PC-3 (cell line): ENCODE measurements around the gene GADD45B. TPM values are rescaled to one million over a fixed set of nuclear protein-coding genes. Genes with fewer than 3 reads are reported as not detected.
A peak's percentile ranks its signal among the peaks of the same experiment; 100 is the strongest.

Source experiments
- ATAC-seq: fragments of 200-7000 bp; cut with Tn5 transposase; 2 replicates; pipeline ENCODE4 v1.9.1; 2020; ENCODE audit warnings: mild to moderate bottlenecking, moderate library complexity
- BruUV-seq: library from RNA; stranded (reverse); fragments of 400-500 nt; replicated peaks from 2 replicates; lab custom pipeline; 2021; lab: Mats Ljungman, UMichigan
- CTCF ChIA-PET: fragments of 300-600 bp; sonication (Branson Sonifier 250); formaldehyde crosslinking; loops from one replicate; lab custom pipeline; 2022; ENCODE audit warnings: antibody characterized with exemption; lab: Charles Lee
- POLR2A ChIA-PET: fragments of 300-600 bp; sonication (Branson Sonifier 250); formaldehyde crosslinking; loops from one replicate; lab custom pipeline; 2022; ENCODE audit warnings: antibody characterized with exemption; ENCODE audit not compliant: unreplicated experiment; lab: Charles Lee
- DNase-seq: peaks from one replicate; pipeline ENCODE4 v3.0.0-alpha.2; 2015
- H2AFZ ChIP-seq: fragments of 300-600 bp; sonication (generic); 2 replicates; pipeline ENCODE4 v1.6.0; 2016; ENCODE audit warnings: antibody characterized with exemption, low read length
- H3F3A ChIP-seq: fragments of 300-600 bp; sonication (generic); one replicate; pipeline ENCODE4 v1.6.0; 2017; ENCODE audit warnings: antibody characterized with exemption, low read length, control low read depth, mild to moderate bottlenecking; ENCODE audit not compliant: unreplicated experiment
- H3K27ac ChIP-seq: fragments of 300-600 bp; sonication (generic); 2 replicates; pipeline ENCODE4 v1.5.1; 2016; ENCODE audit warnings: mild to moderate bottlenecking, low read length
- H3K27me3 ChIP-seq: fragments of 300-600 bp; sonication (generic); 2 replicates; pipeline ENCODE4 v1.6.1; 2016; ENCODE audit warnings: low read length, mixed read lengths
- H3K36me3 ChIP-seq: fragments of 300-600 bp; sonication (generic); 2 replicates; pipeline ENCODE4 v1.6.1; 2016; ENCODE audit warnings: low read depth, mixed run types, low read length, mixed read lengths
- H3K4me1 ChIP-seq: fragments of 300-600 bp; sonication (generic); 2 replicates; pipeline ENCODE4 v1.5.1; 2016; ENCODE audit warnings: low read length; ENCODE audit not compliant: insufficient read depth
- H3K4me2 ChIP-seq: fragments of 300-600 bp; sonication (generic); 2 replicates; pipeline ENCODE4 v1.6.0; 2016; ENCODE audit warnings: low read length
- H3K4me3 ChIP-seq: fragments of 300-600 bp; sonication (generic); 2 replicates; pipeline ENCODE4 v1.5.1; 2016; ENCODE audit warnings: mild to moderate bottlenecking, low read length, mixed read lengths
- H3K79me2 ChIP-seq: fragments of 300-600 bp; sonication (generic); 2 replicates; pipeline ENCODE4 v1.6.1; 2017; ENCODE audit warnings: low read length, mixed read lengths
- H3K9ac ChIP-seq: fragments of 300-600 bp; sonication (generic); 2 replicates; pipeline ENCODE4 v1.6.0; 2016; ENCODE audit warnings: mild to moderate bottlenecking, low read length
- H3K9me2 ChIP-seq: fragments of 300-600 bp; sonication (generic); replicated peaks from 2 replicates; pipeline ENCODE4 v1.6.1; 2016; ENCODE audit warnings: mixed run types, low read length, mixed read lengths
- H3K9me3 ChIP-seq: fragments of 300-600 bp; sonication (generic); 2 replicates; pipeline ENCODE4 v1.6.1; 2016; ENCODE audit warnings: low read length, mixed read lengths
- H4K20me1 ChIP-seq: fragments of 300-600 bp; sonication (generic); 2 replicates; pipeline ENCODE4 v1.6.1; 2016; ENCODE audit warnings: low read length, mixed read lengths
- EZH2 ChIP-seq: fragments of 300-600 bp; sonication (generic); IDR thresholded peaks from one replicate; pipeline ENCODE4 v1.6.1; 2017; ENCODE audit warnings: antibody characterized with exemption, mild to moderate bottlenecking, low read length; ENCODE audit not compliant: unreplicated experiment
- EZH2phosphoT487 ChIP-seq: fragments of 300-600 bp; sonication (generic); IDR thresholded peaks from 2 replicates; pipeline ENCODE4 v1.6.1; 2018; ENCODE audit warnings: mild to moderate bottlenecking, antibody characterized with exemption, low read length, borderline replicate concordance
- intact Hi-C: fragments of 100-400 bp; cut with micrococcal nuclease; formaldehyde crosslinking; loops from 2 replicates; pipeline ENCODE4 v1.9.0; 2023
- total RNA-seq: library from RNA; depleted of rRNA; stranded (reverse); fragments of >200 nt; gene quantifications from 2 replicates; pipeline ENCODE4 v1.2.3, GENCODE V29; 2014
- TF ChIP-seq, protein P1 (sequence below): fragments of 300-600 bp; sonication (generic); conservative IDR thresholded peaks from 2 replicates; pipeline ENCODE4 v1.5.1; 2017; ENCODE audit warnings: antibody characterized with exemption, low read depth, mild to moderate bottlenecking, low read length

The GADD45B gene
- total RNA-seq, 1 experiment from 2014 or later, result 137 TPM

DNA sequence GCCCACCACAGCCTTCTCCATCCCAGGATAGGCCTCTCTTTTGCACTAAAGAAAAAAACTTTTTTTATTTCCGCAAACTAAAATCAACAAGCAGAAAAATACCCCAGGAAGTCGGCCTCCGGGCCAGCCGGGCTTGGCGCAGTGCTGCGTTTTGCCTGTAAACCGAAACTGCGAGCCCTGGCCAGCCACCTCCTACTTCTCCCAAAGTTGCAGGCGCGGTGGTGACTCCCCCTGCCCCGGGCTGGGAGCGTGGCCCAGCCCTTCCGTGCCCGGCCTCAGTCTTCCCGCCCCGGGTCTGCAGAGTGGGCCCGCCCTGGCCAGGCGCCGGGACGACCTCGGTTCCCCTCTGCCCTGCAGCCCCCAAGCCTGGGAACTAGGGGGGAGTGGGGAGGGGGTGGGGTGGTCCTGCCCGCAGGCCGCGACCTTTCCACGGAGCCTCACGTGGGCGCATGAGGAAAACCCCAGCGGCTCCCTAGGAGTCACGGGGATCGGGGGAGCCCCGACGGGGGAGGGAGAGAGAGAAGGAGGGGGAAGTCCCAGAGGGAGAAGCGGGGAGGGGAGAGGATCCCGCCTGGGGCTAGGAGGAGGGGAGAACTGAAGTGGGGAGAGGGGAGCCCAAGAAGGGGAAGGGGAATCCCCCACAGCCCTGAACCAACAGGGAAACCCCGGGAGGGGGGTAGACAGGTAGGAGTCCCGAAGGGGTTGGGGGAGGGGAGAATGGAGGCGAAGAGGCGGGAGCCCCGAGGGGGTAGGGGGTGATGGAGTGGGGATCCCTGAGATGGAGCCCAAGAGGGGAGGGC, 3.0 kb downstream of the GADD45B start:
- DNase-seq (peak; percentile 68), ATAC-seq (peak; percentile 34)
- POLR2A ChIA-PET, result interaction anchor here (0.6 to 1.7 kb wide), 4 partner anchors 51 to 100 kb away, joined by 3 to 19 read pairs (median 4); no protein-coding TSS in a partner anchor
- no peaks in the 10 kb centered on the region for H3K9me3 ChIP-seq
- H3K27me3 ChIP-seq, result no peaks in the 10 kb centered on the region
- H3K9me2 ChIP-seq, result no peaks in the 10 kb centered on the region
- H3K4me1 ChIP-seq, result peaks cover 5% of the 10 kb centered on the region; the same call in 1 of the 2 replicates
- no peak overlapping the region for H2AFZ ChIP-seq
- BruUV-seq, result no TSS peak
- peaks cover 14% of the 10 kb centered on the region for H3K36me3 ChIP-seq
- peaks cover 17% of the 10 kb centered on the region for H4K20me1 ChIP-seq
- H3K9ac ChIP-seq, result peak overlapping the region; percentile 86
- H3K27ac ChIP-seq, result peak overlapping the region; percentile 67
- peak overlapping the region; percentile 100 for H3K4me3 ChIP-seq
- H3K79me2 ChIP-seq, result peaks cover 38% of the 10 kb centered on the region
- H3F3A ChIP-seq, result no peaks in the 10 kb centered on the region
- TF ChIP-seq EZH2phosphoT487 (no peak), EZH2 (no peak)
- TF ChIP-seq, protein P1, sequence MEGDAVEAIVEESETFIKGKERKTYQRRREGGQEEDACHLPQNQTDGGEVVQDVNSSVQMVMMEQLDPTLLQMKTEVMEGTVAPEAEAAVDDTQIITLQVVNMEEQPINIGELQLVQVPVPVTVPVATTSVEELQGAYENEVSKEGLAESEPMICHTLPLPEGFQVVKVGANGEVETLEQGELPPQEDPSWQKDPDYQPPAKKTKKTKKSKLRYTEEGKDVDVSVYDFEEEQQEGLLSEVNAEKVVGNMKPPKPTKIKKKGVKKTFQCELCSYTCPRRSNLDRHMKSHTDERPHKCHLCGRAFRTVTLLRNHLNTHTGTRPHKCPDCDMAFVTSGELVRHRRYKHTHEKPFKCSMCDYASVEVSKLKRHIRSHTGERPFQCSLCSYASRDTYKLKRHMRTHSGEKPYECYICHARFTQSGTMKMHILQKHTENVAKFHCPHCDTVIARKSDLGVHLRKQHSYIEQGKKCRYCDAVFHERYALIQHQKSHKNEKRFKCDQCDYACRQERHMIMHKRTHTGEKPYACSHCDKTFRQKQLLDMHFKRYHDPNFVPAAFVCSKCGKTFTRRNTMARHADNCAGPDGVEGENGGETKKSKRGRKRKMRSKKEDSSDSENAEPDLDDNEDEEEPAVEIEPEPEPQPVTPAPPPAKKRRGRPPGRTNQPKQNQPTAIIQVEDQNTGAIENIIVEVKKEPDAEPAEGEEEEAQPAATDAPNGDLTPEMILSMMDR, result no peak
- CTCF ChIA-PET, result interaction anchor here (0.5 kb wide), 1 partner anchor 137 kb away, joined by 6 read pairs; no protein-coding TSS in a partner anchor
- H3K4me2 ChIP-seq, result peak overlapping the region; percentile 92
- intact Hi-C loops, result no loop called here

DNA sequence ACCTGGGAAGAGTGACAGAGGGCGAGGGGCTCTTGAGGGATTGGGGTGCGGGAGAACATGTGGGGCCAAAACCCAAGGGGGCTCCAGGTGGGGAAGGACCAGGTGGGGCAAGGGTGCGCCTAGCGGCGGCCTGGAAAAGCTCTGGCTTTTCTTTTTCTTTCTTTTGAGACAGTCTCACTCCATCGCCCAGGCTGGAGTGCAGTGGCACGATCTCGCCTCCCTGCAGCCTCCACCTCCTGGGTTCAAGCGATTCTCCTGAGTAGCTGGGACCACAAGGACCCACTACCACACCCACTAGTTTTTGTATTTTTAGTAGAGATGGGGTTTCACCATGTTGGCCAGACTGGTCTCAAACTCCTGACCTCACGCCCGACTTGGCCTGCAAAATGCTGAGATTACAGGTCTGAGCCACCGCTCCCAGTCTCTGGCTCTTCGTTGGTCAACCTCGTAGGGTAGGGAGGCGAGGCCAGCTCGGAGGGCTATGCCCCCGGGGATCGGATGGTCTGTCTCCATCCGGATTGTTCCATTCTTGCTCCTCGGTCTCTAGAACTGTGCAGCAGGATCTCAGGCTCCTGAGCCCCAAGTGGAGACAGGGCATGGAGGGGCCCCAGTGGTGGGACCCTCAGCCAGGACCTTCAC, 3.7 kb downstream of the GADD45B start:
- Histone ChIP-seq H3K9me3 (no peaks in the 10 kb centered on the region), H3K4me2 (peak overlapping the region; percentile 92), H4K20me1 (peaks cover 17% of the 10 kb centered on the region), H2AFZ (no peak overlapping the region), H3K27me3 (no peaks in the 10 kb centered on the region), H3K4me3 (no peak overlapping the region), H3K36me3 (peaks cover 14% of the 10 kb centered on the region), H3K79me2 (peaks cover 38% of the 10 kb centered on the region), H3K9me2 (no peaks in the 10 kb centered on the region), H3F3A (no peaks in the 10 kb centered on the region), H3K4me1 (peaks cover 5% of the 10 kb centered on the region; the same call in 1 of the 2 replicates), H3K27ac (peak overlapping the region; percentile 67; the same call in 1 of the 2 replicates), H3K9ac (no peak overlapping the region)
- ChIA-PET POLR2A (no interaction called here), CTCF (interaction anchor here (0.6 kb wide), 1 partner anchor 15 kb away, joined by 3 read pairs; no protein-coding TSS in a partner anchor)
- intact Hi-C loops, result no loop called here
- BruUV-seq, result no TSS peak
- DNase-seq (no peak), ATAC-seq (no peak)
- TF ChIP-seq, protein P1, result no peak
- TF ChIP-seq EZH2 (no peak), EZH2phosphoT487 (no peak)
